Heart left ventricle (tissue), 16 donors: ENCODE data around the gene TMTC4. TPM values are rescaled to one million over a fixed set of nuclear protein-coding genes. Genes with fewer than 3 reads are reported as not detected.

Experiments
- ATAC-seq, 4 donors: fragments of 200-7000 bp; cut with Tn5 transposase; one replicate each; pipeline ENCODE4 v1.9.1; 2020 to 2022; ENCODE audit warnings: moderate library complexity in 4 of 4, mild to moderate bottlenecking in 3 of 4, moderate number of reproducible peaks in 1 of 4
- DNase-seq, 5 donors: peaks; one replicate each; pipeline ENCODE4 v3.0.0-alpha.2; 2020
- H3K27ac ChIP-seq, 12 donors: fragments of 200-600 bp; sonication (generic) in 4 of 12; one replicate each; pipeline versions ENCODE4 v1.5.0 to v1.8.0; 2016 to 2022; ENCODE audit warnings: mild to moderate bottlenecking in 2 of 12
- H3K27me3 ChIP-seq, 9 donors: fragments of 200-600 bp; sonication (generic) in 2 of 9; one replicate each; pipeline versions ENCODE4 v1.5.1 to v1.8.0; 2016 to 2022; ENCODE audit warnings: mild to moderate bottlenecking in 3 of 9
- H3K36me3 ChIP-seq, 9 donors: fragments of 200-600 bp; sonication (generic) in 2 of 9; one replicate each; pipeline versions ENCODE4 v1.5.0 to v1.8.0; 2018 to 2022; ENCODE audit warnings: mild to moderate bottlenecking in 2 of 9
- H3K4me1 ChIP-seq, 12 donors: fragments of 200-600 bp; sonication (generic) in 4 of 12; one replicate each; pipeline versions ENCODE4 v1.5.0 to v1.8.0; 2016 to 2022; ENCODE audit warnings: mild to moderate bottlenecking in 3 of 12
- H3K4me3 ChIP-seq, 12 donors: fragments of 200-600 bp; sonication (generic) in 4 of 12; one replicate each; pipeline versions ENCODE4 v1.5.0 to v1.8.0; 2017 to 2022; ENCODE audit warnings: mild to moderate bottlenecking in 9 of 12, moderate library complexity in 4 of 12
- H3K9me3 ChIP-seq, 12 donors: fragments of 200-600 bp; sonication (generic) in 4 of 12; one replicate each; pipeline versions ENCODE4 v1.5.0 to v1.8.0; 2016 to 2022; ENCODE audit warnings: mild to moderate bottlenecking in 1 of 12
- CTCF ChIP-seq, 12 donors: fragments of 200-600 bp; sonication (generic) in 4 of 12; IDR thresholded peaks; one replicate each; pipeline versions ENCODE4 v1.5.0 to v1.8.0; 2018 to 2022; ENCODE audit warnings: antibody characterized with exemption in 12 of 12, mild to moderate bottlenecking in 5 of 12
- POLR2A ChIP-seq, 2 donors: fragments of 450-650 bp; IDR thresholded peaks; one replicate each; pipeline ENCODE4 v1.6.1; 2017; ENCODE audit warnings: antibody characterized with exemption in 2 of 2, mild to moderate bottlenecking in 2 of 2, moderate library complexity in 2 of 2
- WGBS, 4 donors: extraction: QIAGEN DNeasy Blood & Tissue Kit in 2 of 4; methylation state at CpG; one replicate each; pipeline versions ENCODE4 v1.1.5 to v1.1.7; 2013 to 2018; 5-methylcytosine and 5-hydroxymethylcytosine counted together
- intact Hi-C, 10 donors: fragments of 100-400 bp; cut with DNase I; formaldehyde crosslinking; loops; one replicate each; pipeline versions ENCODE4 v1.11.1 to v1.14.2; 2022
- long read RNA-seq, 3 donors: library from polyadenylated mRNA; unstranded; transcript quantifications; one replicate each; pipeline ENCODE4 v2.0.0, GENCODE V29; 2020 to 2021
- polyA plus RNA-seq, 2 donors: library from polyadenylated mRNA; stranded (reverse); fragments of 200-250 nt; gene quantifications; one replicate each; pipeline ENCODE4 v1.2.3, GENCODE V29; 2013
- total RNA-seq, 9 donors: library from RNA; depleted of rRNA in 2 of 9; stranded (reverse); fragments of >200 nt in 2 of 9; fragmentation: NEBNext Ultra II Directional in 3 of 9; extraction: Animal tissue kit (Norgen Biotek cat#: 25700) in 3 of 9; gene quantifications; one replicate each; pipeline versions ENCODE4 v1.1.0 to v1.2.4, GENCODE V29; 2016 to 2023
- donor health status: ischemic (EF 13 %, LVEDD 7.1; RV severe dilation, severe dysfunction).
- donor health status: healthy with polysubstance abuse.
- donor health status: DM: no; HTN: yes; CAD: no.
- donor health status: DM: no; HTN: no; CAD: no.
- donor health status: ischemic (EF 25% LVEDD 6.9; RV normal size, moderate dysfunction).
- donor health status: ischemic (EF 25% LVEDD 5.7; RV mildly dilated, moderate dysfunction).
- donor health status: healthy.
- donor health status: DM: yes; HTN: yes; CAD: no.
- donor health status: ischemic (EF 35%, LVEDD 5.7; RV mildly dilated, moderate dysfunction).
- donor health status: nonischemic (EF 11% LVEDD 7.7; RV severe dilation, severe dysfunction).
- donor health status: DM: yes; HTN: yes; CAD: no.
- donor health status: PGD.
- donor health status: ischemic (EF 29% LVEDD 5.4; RV normal size, mild dysfunction).
- donor health status: nonischemic (EF 23%, LVEDD 6.1; RV moderate dilation, normal function).

Gene TMTC4
- total RNA-seq (10 to 100 TPM in 1 of 9 donors, 1 to 10 TPM in 8; 3.6 to 10.3 (median 6.4) TPM), polyA plus RNA-seq (1 to 10 TPM; 2.4 to 3.8 TPM)
- long read RNA-seq, donor 1, partial matches to known transcripts = 2 of 4 reads
- long read RNA-seq, donor 1, other reads (novel, unspliced or antisense) = 0 of 4 reads
- long read RNA-seq, donor 2, transcript TMTC4-203 (18 exons, 3,483 nt) = major isoform, 7 of 15 reads
- long read RNA-seq, donor 2, partial matches to known transcripts = 3 of 15 reads
- long read RNA-seq, donor 2, other reads (novel, unspliced or antisense) = 4 of 15 reads
- long read RNA-seq, donor 3, transcript TMTC4-203 (18 exons, 3,483 nt) = major isoform, 8 of 16 reads
- long read RNA-seq, donor 3, partial matches to known transcripts = 3 of 16 reads
- long read RNA-seq, donor 3, other reads (novel, unspliced or antisense) = 2 of 16 reads

DNA sequence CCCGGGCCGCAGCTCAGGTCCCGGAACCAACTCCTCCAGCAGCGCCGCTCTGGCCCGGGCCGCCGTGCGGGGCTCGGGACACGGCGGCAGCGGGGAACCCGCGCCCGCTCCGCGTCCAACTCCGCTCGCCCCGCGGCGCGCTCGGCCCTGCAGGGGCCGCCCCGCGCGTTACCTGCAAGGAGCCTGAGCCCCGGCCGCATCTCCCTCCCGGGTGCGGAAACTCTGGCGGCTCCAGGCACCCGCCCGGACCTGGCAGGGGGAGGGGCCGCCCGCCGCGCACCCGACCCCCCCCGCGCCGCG lies at the start of gene TMTC4:
TSS of gene TMTC4 (minus strand) at position 224 of the 300 bp plus-strand sequence. CDS start 4,433 bp downstream, outside the sequence.
- TF ChIP-seq POLR2A (IDR thresholded peaks at IDR 0.05) (no peak), CTCF (IDR thresholded peaks at IDR 0.05) (no peak)
- intact Hi-C loops = loop anchor here in 2 of 10 donors (5.0 to 10.0 kb wide), 3 partner anchors 587 to 1170 kb away; partner anchors contain the start of genes PCCA (in 1 of the 2) and TM9SF2 (in 1 of the 2)
- no peak for DNase-seq
- no peak for ATAC-seq
- peaks cover 0 to 3% (median 0%) of the 10 kb centered on the region in 12 donors for H3K9me3 ChIP-seq
- peaks cover 0 to 11% (median under 1%) of the 10 kb centered on the region in 9 donors for H3K36me3 ChIP-seq
- peaks cover 0 to 20% (median 12%) of the 10 kb centered on the region in 12 donors for H3K4me1 ChIP-seq
- H3K4me3 ChIP-seq = peak within 1 kb of the TSS; percentile 43 to 96 (median 78)
- peak within 1 kb of the TSS; percentile 65 to 92 (median 86) for H3K27ac ChIP-seq
- 0 to 1% methylated on average over 45 of the region's 45 CpGs; no CpG with 5 or more reads in 2 of the 4 donors for WGBS, 4 donors
- no peaks in the 10 kb centered on the region for H3K27me3 ChIP-seq

GRCh38 chr13:100722517-100722916 lies 47.9 kb upstream of the TMTC4 start:
- no peak for TF ChIP-seq CTCF (IDR thresholded peaks at IDR 0.05)
- TF ChIP-seq POLR2A (IDR thresholded peaks at IDR 0.05) = no peak
- Histone ChIP-seq H3K4me1 (no peaks in the 10 kb centered on the region), H3K36me3 (no peaks in the 10 kb centered on the region), H3K27ac (no peak overlapping the region), H3K27me3 (peaks cover 0 to 10% (median 4%) of the 10 kb centered on the region in 9 donors), H3K4me3 (no peak overlapping the region), H3K9me3 (peaks cover 0 to 2% (median 0%) of the 10 kb centered on the region in 12 donors)
- intact Hi-C loops = loop anchor here in 4 of 10 donors (5.0 to 10.0 kb wide), 2 partner anchors 382 to 405 kb away; no protein-coding TSS in a partner anchor
- no peak for DNase-seq
- 82 to 86% (median 84%) methylated on average over 7 of the region's 7 CpGs for WGBS, 4 donors
- no peak for ATAC-seq

DNA sequence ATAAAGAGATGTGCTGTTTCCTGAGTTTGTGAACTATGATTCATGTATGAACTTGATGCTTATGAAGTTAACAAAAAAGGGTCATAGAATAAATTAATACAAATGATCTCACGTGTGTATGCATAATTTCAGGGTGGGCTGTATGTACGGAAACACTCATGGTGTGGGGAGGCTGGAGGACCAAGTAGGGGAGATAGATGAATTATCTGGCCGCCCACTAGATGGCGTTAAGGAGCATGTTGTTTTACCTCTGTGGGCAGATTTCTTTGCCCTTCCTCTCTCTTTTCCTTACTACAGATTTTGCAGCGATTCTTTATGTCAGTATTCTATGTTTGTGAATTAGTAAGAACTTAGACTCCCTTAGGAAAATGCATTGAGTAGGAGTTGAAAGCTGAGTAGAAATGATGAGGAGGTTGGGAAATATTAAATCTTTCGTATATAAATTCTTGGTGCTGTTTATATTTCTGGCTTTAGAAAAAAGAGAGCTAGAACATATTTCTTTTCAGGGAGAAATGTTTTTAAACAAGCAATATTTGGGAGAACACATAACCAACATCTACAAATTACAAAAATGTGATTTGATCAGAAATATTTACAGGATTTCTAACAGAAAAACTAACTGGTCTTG lies 47.4 kb upstream of the TMTC4 start:
- WGBS, 4 donors = 15 to 19% (median 16%) methylated on average over 6 of the region's 6 CpGs
- no peaks in the 10 kb centered on the region for H3K36me3 ChIP-seq
- intact Hi-C loops = loop anchor here in 4 of 10 donors (5.0 to 10.0 kb wide), 2 partner anchors 383 to 405 kb away; no protein-coding TSS in a partner anchor
- TF ChIP-seq CTCF (IDR thresholded peaks at IDR 0.05) = peak; percentile 39 to 72 (median 60)
- TF ChIP-seq POLR2A (IDR thresholded peaks at IDR 0.05) = no peak
- ATAC-seq (peak in 1 of 4 donors; percentile 41), DNase-seq (peak in 1 of 5 donors; percentile 17)
- H3K27me3 ChIP-seq = peaks cover 0 to 10% (median 4%) of the 10 kb centered on the region in 9 donors
- no peak overlapping the region for H3K4me3 ChIP-seq
- H3K4me1 ChIP-seq = no peaks in the 10 kb centered on the region
- H3K9me3 ChIP-seq = no peaks in the 10 kb centered on the region
- H3K27ac ChIP-seq = no peak overlapping the region

GRCh38 chr13:100715604-100716003 lies 41.0 kb upstream of the TMTC4 start:
- Histone ChIP-seq H3K27ac (no peak overlapping the region), H3K27me3 (peaks cover 0 to 10% (median 3%) of the 10 kb centered on the region in 9 donors), H3K36me3 (no peaks in the 10 kb centered on the region), H3K9me3 (no peaks in the 10 kb centered on the region), H3K4me3 (no peak overlapping the region), H3K4me1 (no peaks in the 10 kb centered on the region)
- intact Hi-C loops = no loop called here
- WGBS, 4 donors = 90 to 94% (median 92%) methylated on average over 7 of the region's 7 CpGs
- TF ChIP-seq CTCF (IDR thresholded peaks at IDR 0.05) (no peak), POLR2A (IDR thresholded peaks at IDR 0.05) (no peak)
- DNase-seq (no peak), ATAC-seq (no peak)
